ENCODE results near the gene CACNA1C.
A peak's percentile ranks its signal among the peaks of the same experiment; 100 is the strongest.
"Not testable (repeated sequence)": the region's sequence is repeated elsewhere in the genome, so short reads cannot be mapped to it uniquely, and the experiment has no call there.

The CACNA1C gene

DNA sequence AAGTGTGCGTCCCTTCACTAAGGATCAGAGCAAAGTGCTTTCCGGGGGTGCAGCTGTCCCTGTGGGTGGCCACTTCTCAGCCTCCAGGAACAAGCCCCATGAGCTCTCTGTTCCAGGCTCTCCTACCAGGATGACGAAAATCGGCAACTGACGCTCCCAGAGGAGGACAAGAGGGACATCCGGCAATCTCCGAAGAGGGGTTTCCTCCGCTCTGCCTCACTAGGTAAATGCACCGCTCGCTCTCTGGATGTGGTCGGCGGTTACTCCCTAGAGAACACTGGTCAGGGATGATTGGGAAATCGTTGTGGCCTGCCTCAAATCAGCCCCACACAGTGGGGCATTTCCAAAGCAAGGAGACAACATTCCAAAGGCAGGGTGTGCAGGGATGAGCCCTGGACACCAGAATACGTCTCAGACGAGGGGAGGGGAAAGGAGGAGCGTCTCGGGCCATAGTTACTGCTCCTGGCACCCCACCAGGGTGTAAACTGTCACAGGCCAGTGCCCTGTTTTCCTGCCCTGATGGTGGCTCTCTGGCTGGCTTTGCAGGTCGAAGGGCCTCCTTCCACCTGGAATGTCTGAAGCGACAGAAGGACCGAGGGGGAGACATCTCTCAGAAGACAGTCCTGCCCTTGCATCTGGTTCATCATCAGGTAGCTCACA is 633.0 kb downstream of the CACNA1C start:
- H3K4me1 ChIP-seq (ENCODE audit: control insufficient read depth, insufficient read depth, low read length); H3K9me3 ChIP-seq (replicated peaks; ENCODE audit: low read length); H3K36me3 ChIP-seq (ENCODE audit: insufficient read depth, low read length); H3K4me2 ChIP-seq (ENCODE audit: low read length); H3K9ac ChIP-seq (ENCODE audit: low read depth, low read length); H3K4me3 ChIP-seq (ENCODE audit: low read length): not testable (repeated sequence)
- peaks cover 24% of the 10 kb centered on the region for H3K27me3 ChIP-seq (ENCODE audit: control insufficient read depth, insufficient read depth, low read length)

DNA sequence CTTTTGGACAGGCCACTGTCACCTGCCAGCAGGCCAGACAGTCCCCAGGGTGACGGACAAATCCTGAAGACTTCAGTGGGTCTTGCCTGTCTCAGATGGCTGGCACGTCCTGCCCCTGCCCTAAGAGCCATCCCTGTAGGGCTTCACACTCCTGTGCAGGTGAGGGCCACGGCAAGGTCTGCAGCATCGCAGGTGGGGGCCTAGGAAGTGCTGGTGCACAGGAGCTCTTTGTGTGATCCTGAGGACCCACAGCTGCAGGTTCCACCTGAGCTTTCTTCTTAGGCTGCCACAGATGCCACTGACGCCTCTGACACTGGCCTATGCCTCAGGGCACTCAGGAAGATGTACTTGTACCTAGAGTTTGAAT is 633.5 kb downstream of the CACNA1C start:
- Histone ChIP-seq H3K9me3 (replicated peaks; ENCODE audit: low read length) (no peaks in the 10 kb centered on the region), H3K4me1 (ENCODE audit: control insufficient read depth, insufficient read depth, low read length) (no peaks in the 10 kb centered on the region), H3K4me2 (ENCODE audit: low read length) (no peak overlapping the region), H3K27me3 (ENCODE audit: control insufficient read depth, insufficient read depth, low read length) (peaks cover 29% of the 10 kb centered on the region), H3K36me3 (ENCODE audit: insufficient read depth, low read length) (no peaks in the 10 kb centered on the region), H3K4me3 (ENCODE audit: low read length) (no peak overlapping the region), H3K9ac (ENCODE audit: low read depth, low read length) (no peak overlapping the region)

DNA sequence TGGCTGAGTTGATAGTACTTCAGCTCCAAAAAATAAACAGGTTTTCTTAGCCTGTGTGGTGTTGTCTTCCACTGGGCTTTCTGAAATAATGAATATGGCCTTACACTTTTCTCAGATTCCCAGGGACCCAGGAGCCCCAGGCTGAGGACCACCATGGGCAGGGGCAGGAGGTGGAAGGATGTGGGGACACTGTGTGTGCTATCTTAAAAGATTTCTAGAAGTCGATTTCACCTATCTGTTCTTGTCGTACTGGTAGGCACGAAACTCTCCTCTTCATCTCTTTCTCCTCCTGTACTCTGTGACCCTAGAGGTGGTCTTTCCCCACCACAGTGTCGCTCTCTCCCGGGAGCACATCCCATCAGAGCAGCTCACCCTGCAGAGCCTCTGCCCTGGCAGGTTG is 634.3 kb downstream of the CACNA1C start:
- Histone ChIP-seq H3K4me3 (ENCODE audit: low read length) (no peak overlapping the region), H3K36me3 (ENCODE audit: insufficient read depth, low read length) (no peaks in the 10 kb centered on the region), H3K9ac (ENCODE audit: low read depth, low read length) (no peak overlapping the region), H3K27me3 (ENCODE audit: control insufficient read depth, insufficient read depth, low read length) (peaks cover 37% of the 10 kb centered on the region), H3K4me1 (ENCODE audit: control insufficient read depth, insufficient read depth, low read length) (peaks cover 4% of the 10 kb centered on the region), H3K4me2 (ENCODE audit: low read length) (no peak overlapping the region), H3K9me3 (replicated peaks; ENCODE audit: low read length) (no peaks in the 10 kb centered on the region)

DNA sequence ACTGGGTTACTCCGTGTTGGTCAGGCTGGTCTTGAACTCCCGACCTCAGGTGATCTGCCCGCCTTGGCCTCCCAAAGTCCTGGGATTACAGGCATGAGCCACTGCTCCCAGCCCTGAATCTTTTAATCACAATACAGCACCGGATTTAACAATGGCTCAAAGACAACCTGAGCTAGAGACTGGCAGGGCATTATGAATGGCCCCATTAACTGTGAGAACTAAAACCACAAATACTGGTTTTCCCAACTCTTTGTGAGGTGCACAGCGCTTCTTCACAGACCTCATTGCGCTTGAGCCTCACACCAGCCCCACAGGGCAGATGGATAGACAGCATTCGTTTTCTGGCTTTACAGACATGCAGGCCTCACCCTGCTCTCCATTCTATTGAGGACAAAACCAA is 634.9 kb downstream of the CACNA1C start:
- Histone ChIP-seq H3K4me1 (ENCODE audit: control insufficient read depth, insufficient read depth, low read length) (peaks cover 4% of the 10 kb centered on the region), H3K4me2 (ENCODE audit: low read length) (no peak overlapping the region)

DNA sequence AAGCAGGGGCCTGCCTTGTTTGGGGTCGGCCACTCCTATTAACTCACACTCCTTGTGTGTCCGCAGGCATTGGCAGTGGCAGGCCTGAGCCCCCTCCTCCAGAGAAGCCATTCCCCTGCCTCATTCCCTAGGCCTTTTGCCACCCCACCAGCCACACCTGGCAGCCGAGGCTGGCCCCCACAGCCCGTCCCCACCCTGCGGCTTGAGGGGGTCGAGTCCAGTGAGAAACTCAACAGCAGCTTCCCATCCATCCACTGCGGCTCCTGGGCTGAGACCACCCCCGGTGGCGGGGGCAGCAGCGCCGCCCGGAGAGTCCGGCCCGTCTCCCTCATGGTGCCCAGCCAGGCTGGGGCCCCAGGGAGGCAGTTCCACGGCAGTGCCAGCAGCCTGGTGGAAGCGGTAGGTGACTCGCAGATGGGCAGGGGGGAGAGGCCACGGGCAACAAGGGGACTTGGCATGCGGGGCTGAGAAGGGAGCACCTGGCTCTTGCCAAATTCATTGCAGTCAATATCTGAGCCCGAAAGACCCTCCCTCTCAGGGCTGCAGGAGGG is 635.7 kb downstream of the CACNA1C start:
- no peak overlapping the region for H3K9ac ChIP-seq (ENCODE audit: low read depth, low read length)
- H3K4me3 ChIP-seq (ENCODE audit: low read length), result no peak overlapping the region
- no peaks in the 10 kb centered on the region for H3K9me3 ChIP-seq (replicated peaks; ENCODE audit: low read length)
- H3K27me3 ChIP-seq (ENCODE audit: control insufficient read depth, insufficient read depth, low read length), result peaks cover 51% of the 10 kb centered on the region
- peaks cover 4% of the 10 kb centered on the region for H3K4me1 ChIP-seq (ENCODE audit: control insufficient read depth, insufficient read depth, low read length)
- no peak overlapping the region for H3K4me2 ChIP-seq (ENCODE audit: low read length)
- no peaks in the 10 kb centered on the region for H3K36me3 ChIP-seq (ENCODE audit: insufficient read depth, low read length)

More for the DNA sequence above, 634.9 kb downstream of the CACNA1C start:
- no peak overlapping the region for H3K9ac ChIP-seq (ENCODE audit: low read depth, low read length)
- no peak overlapping the region for H3K4me3 ChIP-seq (ENCODE audit: low read length)
- no peaks in the 10 kb centered on the region for H3K9me3 ChIP-seq (replicated peaks; ENCODE audit: low read length)
- no peaks in the 10 kb centered on the region for H3K36me3 ChIP-seq (ENCODE audit: insufficient read depth, low read length)
- peaks cover 43% of the 10 kb centered on the region for H3K27me3 ChIP-seq (ENCODE audit: control insufficient read depth, insufficient read depth, low read length)

DNA sequence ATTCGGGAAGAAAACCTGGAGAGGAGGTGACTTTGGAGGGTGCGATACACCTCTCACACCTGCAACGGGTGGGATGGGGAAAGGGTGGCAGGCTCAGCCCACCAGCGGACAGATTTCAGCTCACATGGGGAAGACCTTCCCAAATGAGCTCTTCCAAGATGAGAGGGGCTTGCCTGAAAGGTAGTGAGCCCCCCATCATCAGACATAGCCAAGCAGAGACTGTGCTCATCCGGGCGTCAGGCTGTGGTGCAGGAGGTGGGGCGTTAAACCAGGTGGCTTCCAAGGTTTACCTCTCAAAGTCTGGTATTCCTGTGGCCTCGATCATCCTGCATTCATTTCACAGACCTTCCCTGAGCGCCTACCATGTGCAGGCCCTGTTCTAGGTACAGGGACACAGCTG is 636.6 kb downstream of the CACNA1C start:
- Histone ChIP-seq H3K9me3 (replicated peaks; ENCODE audit: low read length) (no peaks in the 10 kb centered on the region), H3K9ac (ENCODE audit: low read depth, low read length) (no peak overlapping the region), H3K4me2 (ENCODE audit: low read length) (no peak overlapping the region), H3K36me3 (ENCODE audit: insufficient read depth, low read length) (no peaks in the 10 kb centered on the region), H3K4me3 (ENCODE audit: low read length) (no peak overlapping the region), H3K27me3 (ENCODE audit: control insufficient read depth, insufficient read depth, low read length) (peaks cover 57% of the 10 kb centered on the region), H3K4me1 (ENCODE audit: control insufficient read depth, insufficient read depth, low read length) (peaks cover 4% of the 10 kb centered on the region)

DNA sequence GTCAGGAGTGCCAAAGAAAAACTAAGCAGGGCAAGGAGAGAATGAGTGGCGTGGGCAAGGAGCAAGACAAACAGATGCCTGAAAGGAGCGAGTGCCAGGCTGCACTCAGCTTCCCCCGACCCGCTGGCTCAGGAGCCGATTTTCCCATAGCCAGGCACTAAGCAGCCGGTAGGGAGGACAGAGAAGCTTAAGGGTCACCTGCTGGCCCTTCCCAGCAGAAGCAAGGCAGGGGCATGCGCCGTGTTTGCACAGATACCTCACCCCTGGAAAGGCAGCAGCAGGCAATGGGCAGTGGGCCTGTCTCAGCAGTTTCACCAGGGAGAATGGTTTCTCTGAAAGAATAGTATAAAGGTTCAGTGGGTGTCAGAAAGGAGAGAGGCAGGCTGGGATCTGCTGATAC is 637.1 kb downstream of the CACNA1C start:
- H3K27me3 ChIP-seq (ENCODE audit: control insufficient read depth, insufficient read depth, low read length), result peaks cover 62% of the 10 kb centered on the region
- H3K36me3 ChIP-seq (ENCODE audit: insufficient read depth, low read length), result no peaks in the 10 kb centered on the region
- no peak overlapping the region for H3K4me3 ChIP-seq (ENCODE audit: low read length)
- H3K4me2 ChIP-seq (ENCODE audit: low read length), result no peak overlapping the region
- no peaks in the 10 kb centered on the region for H3K9me3 ChIP-seq (replicated peaks; ENCODE audit: low read length)
- peaks cover 4% of the 10 kb centered on the region for H3K4me1 ChIP-seq (ENCODE audit: control insufficient read depth, insufficient read depth, low read length)
- H3K9ac ChIP-seq (ENCODE audit: low read depth, low read length), result no peak overlapping the region

DNA sequence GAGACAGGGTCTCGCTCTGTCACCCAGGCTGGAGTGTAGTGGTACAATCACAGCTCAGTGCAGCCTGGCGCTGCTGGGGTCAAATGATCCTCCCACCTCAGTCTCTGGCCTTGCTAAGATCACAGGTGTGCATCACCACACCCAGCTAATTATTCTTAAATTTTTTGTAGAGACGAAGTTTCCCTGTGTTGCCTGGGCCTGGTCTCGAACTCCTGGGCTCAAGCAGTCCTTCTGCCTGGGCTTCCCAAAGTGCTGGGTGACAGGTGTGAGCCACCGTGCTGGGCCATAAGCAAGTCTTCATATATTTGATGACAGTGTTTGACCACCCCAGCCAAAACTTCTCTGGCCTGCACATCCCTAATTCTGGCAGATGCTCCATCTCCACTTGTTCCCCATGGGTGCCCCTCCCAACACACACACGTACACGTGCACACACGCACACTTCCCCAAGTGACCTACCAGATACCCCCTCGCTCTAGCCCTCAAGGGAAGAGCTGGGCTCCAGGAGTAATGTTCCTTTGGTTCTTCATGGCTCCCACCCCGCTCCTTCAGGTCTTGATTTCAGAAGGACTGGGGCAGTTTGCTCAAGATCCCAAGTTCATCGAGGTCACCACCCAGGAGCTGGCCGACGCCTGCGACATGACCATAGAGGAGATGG is 637.7 kb downstream of the CACNA1C start:
- Histone ChIP-seq H3K27me3 (ENCODE audit: control insufficient read depth, insufficient read depth, low read length) (peaks cover 65% of the 10 kb centered on the region), H3K9ac (ENCODE audit: low read depth, low read length) (no peak overlapping the region), H3K4me3 (ENCODE audit: low read length) (no peak overlapping the region), H3K4me2 (ENCODE audit: low read length) (peak overlapping the region; percentile 71), H3K36me3 (ENCODE audit: insufficient read depth, low read length) (no peaks in the 10 kb centered on the region), H3K4me1 (ENCODE audit: control insufficient read depth, insufficient read depth, low read length) (peaks cover 4% of the 10 kb centered on the region), H3K9me3 (replicated peaks; ENCODE audit: low read length) (no peaks in the 10 kb centered on the region)

DNA sequence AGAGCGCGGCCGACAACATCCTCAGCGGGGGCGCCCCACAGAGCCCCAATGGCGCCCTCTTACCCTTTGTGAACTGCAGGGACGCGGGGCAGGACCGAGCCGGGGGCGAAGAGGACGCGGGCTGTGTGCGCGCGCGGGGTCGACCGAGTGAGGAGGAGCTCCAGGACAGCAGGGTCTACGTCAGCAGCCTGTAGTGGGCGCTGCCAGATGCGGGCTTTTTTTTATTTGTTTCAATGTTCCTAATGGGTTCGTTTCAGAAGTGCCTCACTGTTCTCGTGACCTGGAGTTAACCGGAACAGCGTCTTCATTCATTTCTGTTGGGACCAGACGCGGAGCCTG is 638.2 kb downstream of the CACNA1C start:
- Histone ChIP-seq H3K4me2 (ENCODE audit: low read length) (peak overlapping the region; percentile 71), H3K36me3 (ENCODE audit: insufficient read depth, low read length) (no peaks in the 10 kb centered on the region), H3K9me3 (replicated peaks; ENCODE audit: low read length) (no peaks in the 10 kb centered on the region), H3K4me3 (ENCODE audit: low read length) (peak overlapping the region; percentile 52), H3K4me1 (ENCODE audit: control insufficient read depth, insufficient read depth, low read length) (peaks cover 4% of the 10 kb centered on the region), H3K9ac (ENCODE audit: low read depth, low read length) (no peak overlapping the region), H3K27me3 (ENCODE audit: control insufficient read depth, insufficient read depth, low read length) (peaks cover 69% of the 10 kb centered on the region)

DNA sequence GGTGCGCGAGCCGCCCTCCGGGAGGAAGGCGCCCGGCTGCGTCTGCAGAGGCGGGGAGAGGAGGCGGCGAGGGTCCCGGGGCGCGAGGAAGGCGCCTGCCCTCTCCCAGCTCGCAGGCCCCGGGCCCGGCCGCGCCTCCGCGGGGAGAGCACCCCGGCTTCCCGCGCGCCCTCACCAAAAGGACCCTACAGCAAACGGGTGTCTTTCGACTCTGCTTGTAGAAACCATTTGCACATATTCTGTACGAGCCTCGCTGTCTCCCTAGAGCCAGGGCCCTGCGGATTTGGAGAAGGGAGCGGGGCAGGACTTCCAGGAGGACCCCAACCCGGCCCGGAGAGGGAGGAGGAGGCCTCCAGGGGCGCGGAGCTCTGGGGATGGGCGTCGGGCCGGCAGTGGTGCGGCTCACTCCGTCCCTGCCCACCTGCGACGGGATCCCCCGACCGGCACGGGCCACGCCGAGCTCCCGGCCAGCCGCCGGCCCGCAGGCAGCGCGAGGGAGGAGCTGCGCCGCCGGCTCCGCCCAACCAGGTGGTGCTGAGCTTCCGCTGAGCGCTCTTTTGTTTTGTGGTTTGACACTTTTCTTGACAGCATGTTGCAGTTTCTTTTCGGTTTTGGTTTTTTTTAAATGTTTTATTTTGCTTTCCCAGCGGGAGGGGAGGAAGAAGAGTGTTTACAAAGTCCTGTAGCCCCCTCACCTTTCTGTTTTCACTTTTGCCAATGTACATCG is 638.7 kb downstream of the CACNA1C start:
- H3K4me1 ChIP-seq (ENCODE audit: control insufficient read depth, insufficient read depth, low read length), result peaks cover 4% of the 10 kb centered on the region
- H3K4me2 ChIP-seq (ENCODE audit: low read length), result peak overlapping the region; percentile 71
- peaks cover 68% of the 10 kb centered on the region for H3K27me3 ChIP-seq (ENCODE audit: control insufficient read depth, insufficient read depth, low read length)
- H3K4me3 ChIP-seq (ENCODE audit: low read length), result peak overlapping the region; percentile 52
- H3K9ac ChIP-seq (ENCODE audit: low read depth, low read length), result no peak overlapping the region
- no peaks in the 10 kb centered on the region for H3K9me3 ChIP-seq (replicated peaks; ENCODE audit: low read length)
- no peaks in the 10 kb centered on the region for H3K36me3 ChIP-seq (ENCODE audit: insufficient read depth, low read length)

DNA sequence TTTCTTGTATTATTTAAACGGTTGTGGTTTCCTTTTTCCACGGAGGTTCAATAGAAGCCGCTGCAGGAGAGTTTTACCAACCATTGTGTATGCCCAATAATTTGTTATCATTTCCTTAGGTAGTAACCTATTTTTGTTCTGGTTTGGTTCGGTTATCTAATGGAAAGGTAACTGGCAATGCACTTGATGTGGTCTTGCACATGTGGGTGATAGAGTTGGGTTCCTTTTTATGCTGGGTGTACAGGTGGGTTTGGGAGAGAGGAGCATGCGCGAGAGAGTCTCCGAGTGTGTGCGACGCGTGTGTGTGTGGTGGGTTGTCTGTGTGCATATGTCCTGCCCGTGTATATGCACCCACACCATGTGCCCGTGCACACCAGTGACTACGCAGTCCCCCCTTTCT is 639.3 kb downstream of the CACNA1C start:
- peaks cover 4% of the 10 kb centered on the region for H3K4me1 ChIP-seq (ENCODE audit: control insufficient read depth, insufficient read depth, low read length)
- H3K36me3 ChIP-seq (ENCODE audit: insufficient read depth, low read length), result no peaks in the 10 kb centered on the region
- H3K9ac ChIP-seq (ENCODE audit: low read depth, low read length), result no peak overlapping the region
- H3K27me3 ChIP-seq (ENCODE audit: control insufficient read depth, insufficient read depth, low read length), result peaks cover 71% of the 10 kb centered on the region
- H3K4me2 ChIP-seq (ENCODE audit: low read length), result peak overlapping the region; percentile 71
- H3K9me3 ChIP-seq (replicated peaks; ENCODE audit: low read length), result no peaks in the 10 kb centered on the region
- no peak overlapping the region for H3K4me3 ChIP-seq (ENCODE audit: low read length)

All from skeletal muscle satellite cell (primary cell).